Lung (tissue), 12 donors: ENCODE data around the gene A4GNT. TPM values are rescaled to one million over a fixed set of nuclear protein-coding genes. Genes with fewer than 3 reads are reported as not detected.
"Not testable (repeated sequence)": the region's sequence is repeated elsewhere in the genome, so short reads cannot be mapped to it uniquely, and the experiment has no call there.

Experiments used
- ATAC-seq: fragments of 200-7000 bp; cut with Tn5 transposase; one replicate; pipeline ENCODE4 v1.9.1; 2020; ENCODE audit warnings: moderate number of reproducible peaks; ENCODE audit not compliant: insufficient read depth, low FRiP score
- DNase-seq, 3 donors: peaks; one replicate each; pipeline ENCODE4 v3.0.0-alpha.2; 2013 to 2017
- H3K27ac ChIP-seq, 2 donors: one replicate each; pipeline ENCODE4 v1.5.1; 2013; ENCODE audit warnings: mild to moderate bottlenecking in 2 of 2, moderate library complexity in 2 of 2, control low read depth in 1 of 2, inconsistent platforms in 1 of 2, low read depth in 1 of 2, low read length in 1 of 2
- H3K27me3 ChIP-seq, 3 donors: one replicate each; pipeline ENCODE4 v1.5.1; 2013; ENCODE audit warnings: low read length in 2 of 3; ENCODE audit not compliant: control insufficient read depth in 3 of 3, insufficient read depth in 3 of 3
- H3K36me3 ChIP-seq, 4 donors: one replicate each; pipeline ENCODE4 v1.5.1; 2013; ENCODE audit warnings: low read length in 4 of 4, mild to moderate bottlenecking in 1 of 4, moderate library complexity in 1 of 4; ENCODE audit not compliant: control insufficient read depth in 4 of 4, insufficient read depth in 4 of 4
- H3K4me1 ChIP-seq, 5 donors: one replicate each; pipeline ENCODE4 v1.5.1; 2013; ENCODE audit warnings: low read length in 5 of 5, mild to moderate bottlenecking in 2 of 5, moderate library complexity in 1 of 5; ENCODE audit not compliant: control insufficient read depth in 5 of 5, insufficient read depth in 5 of 5
- H3K4me3 ChIP-seq: one replicate; pipeline ENCODE4 v1.5.1; 2013; ENCODE audit warnings: mild to moderate bottlenecking, control low read depth, moderate library complexity
- H3K9ac ChIP-seq, 2 donors: one replicate each; pipeline ENCODE4 v1.5.1; 2013; ENCODE audit warnings: low read length in 2 of 2, control low read depth in 1 of 2; ENCODE audit not compliant: insufficient read depth in 1 of 2
- H3K9me3 ChIP-seq, 4 donors: one replicate each; pipeline ENCODE4 v1.5.1; 2013; ENCODE audit warnings: low read length in 3 of 4, mild to moderate bottlenecking in 1 of 4, moderate library complexity in 1 of 4; ENCODE audit not compliant: control insufficient read depth in 4 of 4, insufficient read depth in 3 of 4
- WGBS, 2 donors: extraction: QIAGEN DNeasy Blood & Tissue Kit; methylation state at CpG; one replicate each; pipeline ENCODE4 v1.1.7; 2013; 5-methylcytosine and 5-hydroxymethylcytosine counted together
- polyA plus RNA-seq, 2 donors: library from polyadenylated mRNA; stranded (reverse); fragments of 200-250 nt; gene quantifications; one replicate each; pipeline ENCODE4 v1.2.1, GENCODE V29; 2013
- total RNA-seq, 2 donors: library from RNA; depleted of rRNA in 1 of 2; stranded (reverse); fragments of >200 nt in 1 of 2; gene quantifications; one replicate each; pipeline ENCODE4 v1.2.1, GENCODE V29; 2014 to 2021
- TF ChIP-seq, protein P1 (sequence below): IDR thresholded peaks from 2 replicates; pipeline ENCODE4 v1.5.1; 2012; ENCODE audit warnings: mild to moderate bottlenecking; ENCODE audit errors: control extremely low read depth, extremely low read depth
- donor health status: control.
- donor health status: control.
- donor health status: Bipolar disorder and iron deficiency.
- donor health status: healthy.
- donor health status: DM: yes; HTN: yes; CAD: no.

Gene A4GNT
- total and polyA plus RNA-seq, 4 donors, result 0.06 to 0.25 TPM; not detected in 2

DNA sequence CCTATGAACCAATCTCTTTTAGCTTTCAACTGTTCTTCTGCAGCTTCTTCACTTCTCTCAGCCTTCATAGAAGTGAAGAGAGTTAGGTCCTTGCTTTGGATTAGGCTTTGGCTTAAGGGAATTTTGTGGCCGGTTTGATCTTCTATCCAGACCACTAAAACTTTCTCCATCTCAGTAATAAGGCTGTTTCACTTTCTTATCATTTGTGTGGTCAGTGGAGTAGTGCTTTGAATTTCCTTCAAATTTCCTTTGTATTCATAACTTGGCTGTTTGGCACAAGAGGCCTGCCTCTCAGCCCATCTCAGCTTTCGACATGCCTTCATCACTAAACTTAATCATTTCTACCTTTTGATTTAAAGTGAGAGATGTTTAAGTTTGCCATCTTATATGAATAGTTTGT lies 38.5 kb downstream of the A4GNT start:
- DNase-seq (no peak), ATAC-seq (no peak)
- Histone ChIP-seq H3K27me3 (no peaks in the 10 kb centered on the region), H3K9ac (no peak overlapping the region), H3K4me3 (no peak overlapping the region), H3K9me3 (no peaks in the 10 kb centered on the region), H3K27ac (no peak overlapping the region), H3K4me1 (peaks cover 0 to 7% (median 0%) of the 10 kb centered on the region in 5 donors), H3K36me3 (peaks cover 3 to 24% (median 16%) of the 10 kb centered on the region in 4 donors)
- WGBS, 2 donors, result 44 to 48% methylated on average over 2 of the region's 2 CpGs
- TF ChIP-seq, protein P1, sequence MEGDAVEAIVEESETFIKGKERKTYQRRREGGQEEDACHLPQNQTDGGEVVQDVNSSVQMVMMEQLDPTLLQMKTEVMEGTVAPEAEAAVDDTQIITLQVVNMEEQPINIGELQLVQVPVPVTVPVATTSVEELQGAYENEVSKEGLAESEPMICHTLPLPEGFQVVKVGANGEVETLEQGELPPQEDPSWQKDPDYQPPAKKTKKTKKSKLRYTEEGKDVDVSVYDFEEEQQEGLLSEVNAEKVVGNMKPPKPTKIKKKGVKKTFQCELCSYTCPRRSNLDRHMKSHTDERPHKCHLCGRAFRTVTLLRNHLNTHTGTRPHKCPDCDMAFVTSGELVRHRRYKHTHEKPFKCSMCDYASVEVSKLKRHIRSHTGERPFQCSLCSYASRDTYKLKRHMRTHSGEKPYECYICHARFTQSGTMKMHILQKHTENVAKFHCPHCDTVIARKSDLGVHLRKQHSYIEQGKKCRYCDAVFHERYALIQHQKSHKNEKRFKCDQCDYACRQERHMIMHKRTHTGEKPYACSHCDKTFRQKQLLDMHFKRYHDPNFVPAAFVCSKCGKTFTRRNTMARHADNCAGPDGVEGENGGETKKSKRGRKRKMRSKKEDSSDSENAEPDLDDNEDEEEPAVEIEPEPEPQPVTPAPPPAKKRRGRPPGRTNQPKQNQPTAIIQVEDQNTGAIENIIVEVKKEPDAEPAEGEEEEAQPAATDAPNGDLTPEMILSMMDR, result no peak

- H3K27ac ChIP-seq, result no peak overlapping the region
- ATAC-seq (no peak), DNase-seq (no peak)
- no peak overlapping the region for H3K4me3 ChIP-seq
- peaks cover 0 to under 1% (median 0%) of the 10 kb centered on the region in 5 donors for H3K4me1 ChIP-seq
- TF ChIP-seq, protein P1, result no peak
- WGBS, 2 donors, result 95 to 99% methylated on average over 2 of the region's 2 CpGs
- H3K27me3 ChIP-seq, result no peaks in the 10 kb centered on the region
- no peaks in the 10 kb centered on the region for H3K9me3 ChIP-seq
- peaks cover 1 to 36% (median 23%) of the 10 kb centered on the region in 4 donors for H3K36me3 ChIP-seq
- H3K9ac ChIP-seq, result no peak overlapping the region
Observed at GRCh38 chr3:138092023-138092422, 40.2 kb downstream of the A4GNT start.

DNA sequence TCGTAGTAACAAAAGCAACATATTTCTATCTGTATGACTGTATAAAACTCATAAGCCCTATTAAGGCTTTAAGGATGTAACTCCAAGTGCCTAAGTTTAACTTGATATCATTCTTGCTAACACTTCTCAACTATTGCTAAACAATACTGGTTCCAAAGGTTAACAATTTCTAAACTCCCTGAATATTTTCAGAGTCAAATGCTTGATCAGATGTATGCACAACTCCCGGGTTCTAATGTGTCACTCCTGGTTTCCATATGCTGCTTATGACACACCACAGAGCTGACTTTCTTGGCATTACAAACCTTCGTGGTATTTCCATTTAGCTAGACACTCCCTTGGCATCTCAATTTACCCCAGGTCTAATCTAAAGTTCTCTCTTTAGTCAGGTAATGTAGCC lies 43.1 kb downstream of the A4GNT start:
- Histone ChIP-seq H3K27ac (no peak overlapping the region), H3K9me3 (no peaks in the 10 kb centered on the region), H3K9ac (no peak overlapping the region), H3K36me3 (peaks cover 7 to 42% (median 20%) of the 10 kb centered on the region in 4 donors), H3K27me3 (no peaks in the 10 kb centered on the region), H3K4me1 (no peaks in the 10 kb centered on the region), H3K4me3 (no peak overlapping the region)
- no peak for ATAC-seq
- no peak for DNase-seq
- 86 to 92% methylated on average over 3 of the region's 3 CpGs for WGBS, 2 donors
- TF ChIP-seq, protein P1, result no peak

DNA sequence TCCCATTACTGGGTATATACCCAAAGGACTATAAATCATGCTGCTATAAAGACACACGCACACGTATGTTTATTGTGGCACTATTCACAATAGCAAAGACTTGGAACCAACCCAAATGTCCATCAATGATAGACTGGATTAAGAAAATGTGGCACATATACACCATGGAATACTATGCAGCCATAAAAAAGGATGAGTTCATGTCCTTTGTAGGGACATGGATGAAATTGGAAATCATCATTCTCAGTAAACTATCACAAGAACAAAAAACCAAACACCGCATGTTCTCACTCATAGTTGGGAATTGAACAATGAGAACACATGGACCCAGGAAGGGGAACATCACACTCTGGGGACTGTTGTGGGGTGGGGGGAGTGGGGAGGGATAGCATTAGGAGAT lies 46.4 kb downstream of the A4GNT start:
- peaks cover 16 to 43% (median 17%) of the 10 kb centered on the region in 4 donors for H3K36me3 ChIP-seq

More for the DNA sequence above, 46.4 kb downstream of the A4GNT start:
- not testable (repeated sequence) for H3K27ac ChIP-seq, H3K9me3 ChIP-seq, H3K9ac ChIP-seq, ATAC-seq, DNase-seq, H3K4me1 ChIP-seq, H3K27me3 ChIP-seq, H3K4me3 ChIP-seq
- WGBS, 2 donors, result 100% methylated on average over 1 of the region's 3 CpGs
